Stomach (tissue), 9 donors: ENCODE data around the gene EIF3K. TPM values are rescaled to one million over a fixed set of nuclear protein-coding genes. Genes with fewer than 3 reads are reported as not detected.

Experiments
- DNase-seq, 2 donors: peaks; one replicate each; pipeline versions ENCODE4 v3.0.0 to v3.0.0-alpha.2; 2013 to 2019
- H3K27ac ChIP-seq, 5 donors: fragments of 200-600 bp in 4 of 5; sonication (generic) in 4 of 5; one replicate each; pipeline ENCODE4 v1.5.1; 2013 to 2019; ENCODE audit warnings: mild to moderate bottlenecking in 1 of 5, moderate library complexity in 1 of 5
- H3K27me3 ChIP-seq, 3 donors: fragments of 200-600 bp; sonication (generic); one replicate each; pipeline ENCODE4 v1.5.1; 2017 to 2019; ENCODE audit warnings: mixed run types in 1 of 3
- H3K36me3 ChIP-seq, 4 donors: fragments of 200-600 bp; sonication (generic); 1 replicate in 3 of 4; 2 replicates in 1 of 4; pipeline ENCODE4 v1.5.1; 2016 to 2019
- H3K4me1 ChIP-seq, 4 donors: fragments of 200-600 bp; sonication (generic); one replicate each; pipeline ENCODE4 v1.5.1; 2016 to 2019
- H3K4me3 ChIP-seq, 4 donors: fragments of 200-600 bp; sonication (generic) in 3 of 4; one replicate each; pipeline ENCODE4 v1.5.1; 2016 to 2019; ENCODE audit warnings: mild to moderate bottlenecking in 1 of 4
- H3K9me3 ChIP-seq, 4 donors: fragments of 200-600 bp; sonication (generic); one replicate each; pipeline ENCODE4 v1.5.1; 2016 to 2019
- CTCF ChIP-seq, 7 experiments: fragments of 450-650 bp in 4 of 7; fragments of 200-600 bp in 3 of 7; sonication (generic) in 3 of 7; IDR thresholded peaks; one replicate each; pipeline ENCODE4 v1.5.1; 2016 to 2019; ENCODE audit warnings: antibody characterized with exemption in 7 of 7, control low read depth in 2 of 7, mild to moderate bottlenecking in 1 of 7
- EP300 ChIP-seq: sonication (generic); formaldehyde crosslinking; IDR thresholded peaks from one replicate; pipeline ENCODE4 v1.6.1; 2017; ENCODE audit warnings: antibody characterized with exemption
- POLR2A ChIP-seq, 4 donors: fragments of 450-650 bp; IDR thresholded peaks; one replicate each; pipeline ENCODE4 v1.6.1; 2016; ENCODE audit warnings: antibody characterized with exemption in 4 of 4, control low read depth in 2 of 4, mild to moderate bottlenecking in 1 of 4, moderate library complexity in 1 of 4
- POLR2AphosphoS5 ChIP-seq, 3 donors: sonication (generic); formaldehyde crosslinking; IDR thresholded peaks; one replicate each; pipeline ENCODE4 v1.6.1; 2016; ENCODE audit warnings: antibody characterized with exemption in 3 of 3
- WGBS, 5 donors: extraction: QIAGEN DNeasy Blood & Tissue Kit in 3 of 5; methylation state at CpG; one replicate each; pipeline versions ENCODE4 v1.1.5 to v1.1.7; 2013 to 2018; 5-methylcytosine and 5-hydroxymethylcytosine counted together
- intact Hi-C: fragments of 100-400 bp; cut with DNase I; formaldehyde crosslinking; loops from one replicate; pipeline ENCODE4 v1.15.1; 2023; ENCODE audit warnings: low total_unique reads
- polyA plus RNA-seq, 3 donors: library from polyadenylated mRNA; stranded (reverse); fragments of 200-250 nt; gene quantifications; one replicate each; pipeline ENCODE4 v1.2.3, GENCODE V29; 2013
- total RNA-seq, 5 donors: library from RNA; depleted of rRNA; stranded (reverse); fragments of >200 nt; gene quantifications; one replicate each; pipeline versions ENCODE4 v1.1.0 to v1.2.3, GENCODE V29; 2014 to 2016
- donor health status: healthy with polysubstance abuse.
- donor health status: Bipolar disorder and iron deficiency.
- donor health status: healthy.

EIF3K gene
- total and polyA plus RNA-seq, 8 donors = 203 to 889 (median 348) TPM

GRCh38 chr19:38660724-38661123 is 41.7 kb downstream of the EIF3K start:
- TF ChIP-seq POLR2A (IDR thresholded peaks at IDR 0.05) (no peak), CTCF (IDR thresholded peaks at IDR 0.05) (no peak), POLR2AphosphoS5 (IDR thresholded peaks at IDR 0.05) (no peak), EP300 (no peak)
- no peaks in the 10 kb centered on the region for H3K27me3 ChIP-seq
- H3K36me3 ChIP-seq = peaks cover 0 to 11% (median 8%) of the 10 kb centered on the region in 4 donors
- H3K9me3 ChIP-seq = no peaks in the 10 kb centered on the region
- WGBS, 5 donors = 77 to 87% (median 81%) methylated on average over 9 of the region's 9 CpGs
- H3K4me3 ChIP-seq = no peak overlapping the region
- intact Hi-C loops = no loop called here
- H3K27ac ChIP-seq = peak overlapping the region; percentile 45 to 99 (median 96)
- no peak for DNase-seq
- peaks cover 95 to 100% (median 99%) of the 10 kb centered on the region in 4 donors for H3K4me1 ChIP-seq

GRCh38 chr19:38661136-38661535 is 42.1 kb downstream of the EIF3K start:
- intact Hi-C loops = no loop called here
- H3K36me3 ChIP-seq = peaks cover 0 to 11% (median 8%) of the 10 kb centered on the region in 4 donors
- DNase-seq = no peak

GRCh38 chr19:38661996-38662395 is 43.0 kb downstream of the EIF3K start:
- peak; percentile 69 to 92 for DNase-seq
- H3K4me1 ChIP-seq = peaks cover 95 to 100% (median 99%) of the 10 kb centered on the region in 4 donors
- H3K4me3 ChIP-seq = peak overlapping the region in 1 of 4 donors; percentile 17
- TF ChIP-seq POLR2A (IDR thresholded peaks at IDR 0.05) (no peak), POLR2AphosphoS5 (IDR thresholded peaks at IDR 0.05) (peak in 2 of 3 donors; percentile 69 to 71)
- H3K27me3 ChIP-seq = no peaks in the 10 kb centered on the region
- WGBS, 5 donors = 4 to 20% (median 10%) methylated on average over 1 of the region's 1 CpG
- intact Hi-C loops = no loop called here
- peak overlapping the region; percentile 55 to 99 (median 96) for H3K27ac ChIP-seq
- no peaks in the 10 kb centered on the region for H3K9me3 ChIP-seq
- peaks cover 0 to 10% (median 3%) of the 10 kb centered on the region in 4 donors for H3K36me3 ChIP-seq

More at GRCh38 chr19:38661136-38661535, 42.1 kb downstream of the EIF3K start:
- no peak overlapping the region for H3K4me3 ChIP-seq
- H3K9me3 ChIP-seq = no peaks in the 10 kb centered on the region
- H3K27ac ChIP-seq = peak overlapping the region; percentile 45 to 99 (median 96)
- no peak for TF ChIP-seq POLR2AphosphoS5 (IDR thresholded peaks at IDR 0.05)
- no peak for TF ChIP-seq EP300
- WGBS, 5 donors = 36 to 52% (median 37%) methylated on average over 7 of the region's 7 CpGs
- no peaks in the 10 kb centered on the region for H3K27me3 ChIP-seq
- H3K4me1 ChIP-seq = peaks cover 95 to 100% (median 99%) of the 10 kb centered on the region in 4 donors

GRCh38 chr19:38662537-38663155 is 43.7 kb downstream of the EIF3K start:
- Histone ChIP-seq H3K27me3 (no peaks in the 10 kb centered on the region), H3K4me3 (peak overlapping the region in 1 of 4 donors; percentile 17), H3K36me3 (peaks cover 0 to 10% (median 3%) of the 10 kb centered on the region in 4 donors), H3K9me3 (no peaks in the 10 kb centered on the region), H3K4me1 (peaks cover 95 to 100% (median 99%) of the 10 kb centered on the region in 4 donors), H3K27ac (peak overlapping the region; percentile 55 to 99 (median 96))
- DNase-seq = no peak
- WGBS, 5 donors = 66 to 81% (median 75%) methylated on average over 7 of the region's 7 CpGs
- intact Hi-C loops = no loop called here
- TF ChIP-seq POLR2A (IDR thresholded peaks at IDR 0.05) = no peak
- no peak for TF ChIP-seq EP300
- no peak for TF ChIP-seq CTCF (IDR thresholded peaks at IDR 0.05)

GRCh38 chr19:38663156-38663651 is 44.2 kb downstream of the EIF3K start:
- H3K4me3 ChIP-seq = no peak overlapping the region
- no peaks in the 10 kb centered on the region for H3K27me3 ChIP-seq
- WGBS, 5 donors = 78 to 94% (median 91%) methylated on average over 21 to 22 of the region's 22 CpGs
- TF ChIP-seq CTCF (IDR thresholded peaks at IDR 0.05) (no peak), EP300 (no peak), POLR2A (IDR thresholded peaks at IDR 0.05) (no peak), POLR2AphosphoS5 (IDR thresholded peaks at IDR 0.05) (no peak)
- H3K36me3 ChIP-seq = peaks cover 0 to 10% (median 3%) of the 10 kb centered on the region in 4 donors
- H3K27ac ChIP-seq = peak overlapping the region; percentile 6 to 99 (median 96)
- no peaks in the 10 kb centered on the region for H3K9me3 ChIP-seq
- H3K4me1 ChIP-seq = peaks cover 93 to 100% (median 99%) of the 10 kb centered on the region in 4 donors
- no peak for DNase-seq
- intact Hi-C loops = no loop called here
